AG20443 (cell line): Measurements from ENCODE around the gene NLRP6.
A peak's percentile ranks its signal among the peaks of the same experiment; 100 is the strongest.

Experiments
- DNase-seq: peaks from one replicate; pipeline ENCODE4 v3.0.0; 2012; ENCODE audit warnings: low spot score, mixed read lengths

The NLRP6 gene

DNA sequence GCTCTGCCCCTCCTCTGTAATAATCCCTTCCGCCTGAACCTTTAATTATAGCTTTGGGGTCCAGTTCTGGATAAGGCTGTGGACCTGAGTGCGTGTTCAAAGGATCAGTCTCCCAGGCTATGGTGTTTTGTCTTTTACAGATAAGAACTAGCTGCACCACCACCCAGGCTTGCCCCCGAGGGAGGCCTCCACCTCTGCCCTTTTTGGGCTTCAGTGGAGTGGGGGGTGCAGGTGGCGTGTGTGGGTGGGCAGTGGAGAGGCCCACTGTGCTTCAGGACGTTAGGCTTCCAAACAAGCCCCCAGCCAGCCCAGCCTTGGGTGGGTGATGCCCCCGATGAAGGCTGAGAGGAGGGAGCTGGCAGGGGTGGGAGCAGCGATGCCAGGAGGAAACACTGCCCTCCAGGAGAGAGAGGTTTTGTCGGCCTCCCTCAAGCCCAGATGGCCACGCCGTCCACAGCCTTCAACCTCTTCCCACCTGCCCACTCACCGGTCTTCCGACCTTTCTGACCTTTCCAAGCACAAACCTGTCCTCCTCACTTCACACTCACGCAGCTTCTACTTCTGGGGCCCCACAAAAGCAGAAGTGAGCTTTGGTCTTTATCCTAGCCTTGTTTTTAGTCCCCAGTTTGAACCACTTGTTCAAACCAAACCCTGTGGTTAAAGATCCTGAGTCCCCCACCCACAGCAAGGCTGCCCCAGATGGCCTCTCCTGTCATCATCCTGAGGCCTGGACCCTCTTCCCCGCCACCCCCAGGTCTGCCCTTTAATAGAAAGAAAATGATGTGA is 21.1 kb upstream of the NLRP6 start:
- DNase-seq: no peak

DNA sequence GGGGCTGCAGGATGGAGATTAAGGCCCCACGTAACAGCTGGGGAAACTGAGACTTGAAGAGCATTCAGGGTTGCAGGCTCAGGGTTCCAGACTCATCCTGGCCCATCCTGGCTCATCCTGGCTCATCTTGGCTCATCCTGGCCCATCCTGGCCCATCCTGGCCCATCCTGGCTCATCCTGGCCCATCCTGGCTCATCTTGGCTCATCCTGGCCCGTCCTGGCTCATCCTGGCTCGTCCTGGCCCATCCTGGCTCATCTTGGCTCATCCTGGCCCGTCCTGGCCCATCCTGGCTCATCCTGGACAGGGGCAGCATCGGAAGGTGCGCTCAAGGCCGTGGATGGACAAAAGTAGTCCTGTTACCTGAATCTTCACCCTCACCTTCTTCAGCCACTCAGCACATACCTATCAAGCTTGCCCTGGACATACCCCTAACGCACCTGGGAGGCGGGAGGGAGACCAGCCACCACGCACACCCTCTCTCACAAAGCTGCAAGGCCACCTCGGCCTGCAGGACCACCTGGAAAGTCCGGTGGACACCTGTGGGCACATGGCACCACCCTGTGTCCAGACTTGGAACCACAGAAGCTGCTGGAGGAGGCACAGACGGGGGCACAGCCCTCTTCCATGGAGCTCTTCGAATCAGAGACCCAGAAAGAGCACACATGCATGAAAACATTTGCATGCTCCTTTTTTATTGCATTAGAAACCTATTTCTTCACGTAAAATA is 20.3 kb upstream of the NLRP6 start:
- no peak for DNase-seq

DNA sequence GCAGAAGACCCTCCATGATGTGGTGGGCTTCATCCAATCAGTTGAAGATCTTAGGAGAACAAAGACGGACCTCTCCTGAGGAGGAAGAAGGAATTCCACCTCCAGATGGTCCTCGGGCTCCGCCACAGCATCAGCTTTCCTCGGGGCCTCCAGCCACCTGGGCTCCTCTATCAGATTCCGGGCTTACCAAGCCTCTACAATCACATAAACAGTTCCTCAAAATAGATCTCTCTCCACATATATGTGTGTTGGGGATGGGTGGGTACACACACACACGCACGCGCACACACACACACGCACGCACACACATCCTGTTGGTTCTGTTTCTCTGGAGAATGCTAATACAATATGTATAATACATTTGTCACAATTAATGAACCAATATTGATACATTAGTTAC is 18.8 kb upstream of the NLRP6 start:
- no peak for DNase-seq

DNA sequence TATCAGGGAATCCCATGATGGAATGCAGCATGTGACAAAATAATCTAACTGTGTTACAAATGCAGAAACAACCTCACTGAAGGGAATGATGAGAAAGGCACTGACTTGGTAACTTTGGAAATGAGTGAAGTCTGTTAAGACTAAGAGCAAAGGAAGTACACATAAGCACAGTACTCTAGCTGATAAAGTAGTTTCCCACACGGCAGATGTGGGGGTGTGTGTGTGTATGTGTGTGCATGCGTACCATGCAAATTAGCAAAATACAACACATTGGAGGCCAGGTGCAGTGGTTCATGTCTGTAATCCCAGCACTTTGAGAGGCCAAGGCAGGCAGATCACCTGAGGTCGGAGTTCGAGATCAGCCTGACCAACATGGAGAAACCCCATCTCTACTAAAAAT is 16.6 kb upstream of the NLRP6 start:
- DNase-seq: no peak

DNA sequence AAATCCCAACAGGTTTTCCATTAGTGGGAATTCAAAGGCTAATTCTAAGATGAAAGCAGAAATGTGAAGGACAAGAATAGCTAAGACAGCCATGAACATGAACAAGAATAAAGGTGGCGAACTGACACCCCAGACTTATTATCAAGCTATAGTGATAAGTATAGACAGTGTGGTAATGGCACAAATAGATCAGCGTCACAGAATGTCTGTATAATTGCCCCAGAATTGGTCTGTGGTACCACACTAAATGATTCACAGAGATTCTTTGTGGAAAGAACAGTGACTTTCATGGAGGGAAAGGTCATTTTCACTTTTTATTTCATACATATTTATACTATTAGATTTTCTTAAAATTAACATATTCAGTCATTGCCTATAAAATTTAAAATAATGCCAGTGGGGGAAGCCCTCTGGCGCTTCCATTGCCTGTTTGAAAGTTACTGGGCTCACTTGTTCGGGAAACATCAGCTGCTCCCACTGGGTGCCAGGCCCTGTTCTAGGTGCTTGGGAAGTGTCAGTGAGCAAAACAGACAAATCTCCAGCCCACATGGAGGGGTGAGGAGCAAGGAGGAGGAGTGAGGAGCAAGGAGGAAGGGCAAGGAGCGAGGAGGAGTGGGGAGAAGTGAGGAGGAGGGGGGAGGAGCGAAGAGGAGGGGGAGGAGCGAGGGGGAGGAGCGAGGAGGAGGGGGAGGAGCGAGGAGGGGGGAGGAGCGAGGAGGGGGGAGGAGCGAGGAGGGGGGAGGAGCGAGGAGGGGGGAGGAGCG is 11.3 kb upstream of the NLRP6 start:
- DNase-seq: no peak

DNA sequence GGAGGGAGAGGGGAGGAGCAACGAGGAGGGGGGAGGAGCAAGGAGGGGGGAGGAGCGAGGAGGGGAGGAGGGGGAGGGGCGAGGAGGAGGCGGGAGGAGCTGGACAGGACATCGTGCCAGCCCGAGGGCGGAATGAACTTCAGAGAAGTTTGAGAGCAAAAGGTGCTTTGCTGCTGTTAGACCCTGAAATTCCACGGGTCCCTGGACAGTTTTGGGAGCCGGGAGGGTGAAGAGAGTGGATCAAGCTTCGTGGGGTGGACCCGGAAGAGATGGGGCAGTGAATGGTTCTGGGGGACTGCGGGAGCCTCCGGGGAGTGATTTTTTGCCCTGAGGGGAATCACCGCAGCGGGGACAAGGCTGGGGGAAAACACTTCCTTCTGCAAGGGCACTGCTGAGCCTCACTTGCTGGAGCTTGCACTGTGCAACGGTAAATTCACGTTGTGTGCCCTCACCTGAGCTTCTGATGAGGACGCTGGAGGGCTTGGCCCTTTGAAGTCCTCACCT is 10.7 kb upstream of the NLRP6 start:
- DNase-seq: no peak

DNA sequence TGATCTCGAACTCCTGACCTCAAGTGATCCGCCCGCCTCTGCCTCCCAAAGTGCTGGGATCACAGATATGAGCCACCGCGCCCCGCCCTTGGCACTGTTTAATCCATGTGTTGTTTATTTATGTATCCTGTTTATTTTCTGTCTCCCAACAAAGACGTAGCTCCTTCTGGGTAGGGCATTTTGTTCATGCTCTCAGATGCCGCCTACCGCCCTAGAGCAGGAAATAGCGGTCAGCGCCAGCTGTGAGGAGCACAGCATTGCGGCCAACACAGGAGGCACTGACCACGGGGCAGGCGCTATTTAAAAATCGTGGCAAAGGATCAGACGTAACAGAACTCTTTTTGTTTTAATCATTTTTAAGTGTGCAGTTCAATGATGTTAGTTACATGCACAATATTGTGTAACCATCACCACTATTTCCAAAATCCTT is 9.5 kb upstream of the NLRP6 start:
- peak; percentile 73 for DNase-seq

DNA sequence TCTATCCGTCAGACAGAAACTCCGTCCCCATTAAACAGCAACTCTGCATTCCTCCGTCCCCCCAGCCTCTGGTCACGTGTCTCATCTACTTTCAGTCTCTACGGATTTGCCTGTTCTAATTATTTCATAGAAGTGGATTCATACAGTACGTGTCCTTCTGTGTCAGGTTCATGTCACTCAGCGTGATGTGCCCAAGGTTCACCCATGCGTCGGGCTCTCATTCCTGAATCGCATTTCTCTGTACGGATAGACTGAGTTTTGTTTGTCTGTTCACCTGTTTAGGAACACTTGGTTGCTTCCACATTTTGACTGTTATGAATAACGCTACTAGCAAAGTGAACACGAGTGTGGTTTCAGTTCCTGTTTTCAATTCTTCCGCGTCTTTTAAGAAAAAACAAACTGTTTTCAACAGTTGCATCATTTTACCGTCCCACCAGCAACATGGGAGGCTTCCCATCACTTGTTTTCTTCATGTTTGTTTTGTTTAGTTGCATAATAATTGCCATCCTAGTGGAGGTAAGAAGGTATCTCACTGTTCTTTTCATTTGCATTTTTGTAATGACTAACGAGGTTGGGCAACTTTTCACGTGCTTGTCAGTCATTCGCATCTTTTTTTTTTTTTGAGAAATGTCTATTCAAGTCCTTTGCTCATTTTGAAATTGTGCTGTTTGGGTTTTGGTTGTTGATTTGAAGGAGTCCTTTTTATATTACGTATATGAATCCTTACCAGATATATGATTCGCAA is 8.9 kb upstream of the NLRP6 start:
- DNase-seq: no peak

DNA sequence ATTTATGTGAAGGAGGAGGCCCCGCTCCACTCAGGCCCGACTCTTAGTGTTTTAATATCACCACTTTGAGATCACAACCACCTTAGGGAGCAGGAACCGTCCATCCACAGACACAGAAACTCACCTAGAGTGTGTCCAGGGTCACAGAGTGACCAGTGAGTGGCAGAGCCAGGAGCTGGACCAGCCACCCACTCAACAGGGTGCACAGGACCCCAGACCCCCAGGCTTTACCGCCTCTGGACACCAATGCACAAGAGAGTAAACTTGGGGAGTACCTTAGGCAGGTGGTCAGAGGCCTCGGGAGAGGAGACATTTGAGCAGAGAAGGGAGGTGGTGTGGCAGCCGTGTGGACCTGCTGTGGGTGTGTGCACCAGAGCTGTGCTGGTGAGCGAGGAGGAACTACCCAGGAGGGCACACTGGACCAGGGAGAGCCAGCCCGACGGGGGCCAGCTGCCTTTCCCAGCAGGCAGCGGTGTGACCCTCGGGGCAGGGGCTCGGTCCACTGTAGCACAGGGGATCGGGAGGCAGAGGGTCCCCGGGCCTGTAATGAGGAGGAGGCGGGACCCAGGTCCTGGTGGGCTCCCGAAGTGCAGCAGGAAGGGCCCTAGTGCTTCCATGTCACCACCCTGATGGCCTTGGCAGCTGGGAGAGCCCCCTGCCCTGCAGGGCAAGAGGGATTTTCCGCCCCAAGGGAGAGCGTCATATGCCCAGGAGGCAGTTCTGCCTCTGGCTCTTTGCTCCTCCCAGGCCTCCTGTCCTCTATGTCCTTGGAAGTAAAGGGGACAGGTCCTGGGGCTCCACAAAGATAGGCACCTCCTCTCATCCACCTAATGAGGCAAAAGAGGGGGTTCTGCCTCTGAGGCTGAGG is 7.5 kb upstream of the NLRP6 start:
- no peak for DNase-seq

DNA sequence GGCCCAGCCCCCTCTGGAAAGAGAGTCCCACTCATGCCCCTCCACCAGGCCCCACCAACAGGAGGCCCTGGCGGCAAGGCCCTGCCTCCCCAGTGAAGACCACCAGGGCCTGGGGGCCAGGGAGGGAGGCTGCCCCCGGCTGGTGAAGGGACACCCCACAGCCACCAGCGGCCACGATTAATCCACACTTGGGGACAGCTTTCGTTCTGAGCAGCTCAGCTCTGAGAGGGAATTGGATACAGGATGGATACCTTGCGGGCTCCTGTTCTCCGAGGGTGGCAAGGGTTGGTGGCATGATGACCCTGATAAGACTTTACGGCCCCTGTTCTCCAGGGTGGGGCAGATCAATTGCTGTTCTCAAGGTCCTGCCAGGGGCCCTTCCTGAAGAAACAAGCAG is 6.9 kb upstream of the NLRP6 start:
- no peak for DNase-seq

DNA sequence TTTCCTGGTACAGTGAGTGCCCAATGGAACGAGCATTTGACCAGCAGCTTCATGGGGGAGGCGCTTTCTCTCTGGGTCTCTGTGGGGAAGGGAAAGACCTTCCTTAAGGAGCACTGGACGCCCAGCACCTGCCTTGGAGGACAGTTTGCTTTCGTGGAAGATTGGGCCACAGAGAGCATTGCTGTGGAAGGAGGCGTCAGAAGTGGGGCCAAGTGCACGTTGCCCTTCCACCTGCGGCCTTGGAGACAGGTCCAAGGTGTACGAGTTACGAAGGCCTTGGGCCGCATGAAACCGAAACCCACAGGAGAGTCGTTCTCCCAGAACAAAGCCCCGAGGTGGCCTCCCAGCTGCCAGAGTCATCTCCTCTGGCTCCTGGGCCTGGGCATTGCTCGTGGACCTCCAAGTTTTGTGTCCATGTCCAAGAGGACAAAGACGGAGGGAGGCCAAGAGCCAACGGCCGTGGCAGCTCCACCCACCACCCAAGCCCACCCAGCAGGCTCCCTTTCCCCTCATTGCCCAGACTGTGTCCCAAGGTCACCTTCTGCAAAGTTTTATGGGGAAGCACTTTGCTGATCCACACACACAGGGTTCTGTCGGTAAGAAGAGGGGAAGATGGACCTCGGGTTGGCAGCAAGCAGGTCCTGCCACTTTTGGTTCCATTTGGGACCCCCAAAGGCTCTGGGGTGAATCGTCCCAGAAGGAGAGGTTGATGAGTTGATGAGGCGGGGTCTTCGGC is 5.8 kb upstream of the NLRP6 start:
- no peak for DNase-seq

DNA sequence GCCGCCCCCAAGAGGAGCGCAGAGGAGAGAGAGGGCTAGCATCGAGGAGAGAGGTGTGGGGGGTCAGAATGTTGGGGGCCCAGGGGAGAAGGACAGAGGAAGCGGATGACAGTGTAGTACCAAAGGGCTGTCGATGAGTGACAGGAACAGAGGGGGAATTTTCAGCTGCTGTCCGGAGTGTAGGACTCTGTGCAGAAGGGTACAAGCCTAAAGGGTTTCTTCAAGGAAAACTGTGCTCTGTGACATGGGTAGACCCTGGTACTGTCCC is 5.3 kb upstream of the NLRP6 start:
- DNase-seq: no peak

DNA sequence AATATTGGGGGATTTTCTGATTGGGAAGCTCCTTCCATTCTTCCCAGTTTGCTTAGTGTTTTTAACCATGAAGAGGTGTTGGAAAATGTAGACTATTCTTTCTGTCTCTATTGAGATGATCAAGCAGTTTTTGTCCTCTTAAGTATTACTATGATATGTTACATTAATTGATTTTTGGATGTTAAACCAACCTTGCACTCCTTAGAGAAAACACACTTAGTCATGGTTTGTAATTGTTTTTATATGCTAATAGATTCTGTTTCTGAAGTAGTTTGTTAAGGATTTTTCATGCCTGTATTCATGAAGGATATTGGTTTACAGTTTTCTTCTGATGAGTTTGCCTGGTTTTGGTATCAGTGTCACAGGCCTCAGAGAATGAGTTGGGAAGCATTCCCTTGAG is 2.0 kb upstream of the NLRP6 start:
- no peak for DNase-seq

DNA sequence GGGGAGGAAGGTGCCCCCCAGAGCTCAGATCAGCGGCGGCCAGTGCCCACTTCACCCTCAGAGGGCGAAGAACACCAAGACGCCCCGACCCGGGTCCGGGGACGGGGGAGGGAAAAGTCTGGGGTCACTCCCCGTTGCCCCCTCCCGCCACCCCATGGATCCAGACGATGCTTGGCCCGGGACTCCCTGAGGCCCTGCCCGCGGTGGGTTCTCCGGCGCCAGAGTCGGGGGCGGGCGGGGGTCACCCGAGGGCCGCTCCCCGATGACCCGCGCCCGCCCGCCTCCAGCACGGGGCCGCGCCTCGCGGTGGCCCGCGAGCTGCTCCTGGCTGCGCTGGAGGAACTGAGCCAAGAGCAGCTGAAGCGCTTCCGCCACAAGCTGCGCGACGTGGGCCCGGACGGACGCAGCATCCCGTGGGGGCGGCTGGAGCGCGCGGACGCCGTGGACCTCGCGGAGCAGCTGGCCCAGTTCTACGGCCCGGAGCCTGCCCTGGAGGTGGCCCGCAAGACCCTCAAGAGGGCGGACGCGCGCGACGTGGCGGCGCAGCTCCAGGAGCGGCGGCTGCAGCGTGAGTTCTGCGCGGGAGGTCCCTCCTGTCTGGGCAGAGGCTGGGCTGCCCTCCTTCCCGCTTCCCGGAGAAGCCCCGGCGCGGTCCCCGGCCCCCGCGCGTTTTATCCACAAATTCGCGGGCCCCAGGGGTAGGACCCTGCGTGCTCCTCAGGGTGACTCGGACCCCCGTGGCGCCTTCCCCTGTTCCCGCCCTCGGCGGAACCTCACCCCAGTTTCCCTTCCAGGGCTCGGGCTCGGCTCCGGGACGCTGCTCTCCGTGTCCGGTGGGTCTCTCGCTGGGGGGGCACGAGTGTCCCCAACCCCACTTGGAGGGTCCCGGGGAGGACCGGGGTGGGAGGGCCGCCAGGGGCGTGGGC is 1.1 kb downstream of the NLRP6 start:
- no peak for DNase-seq

DNA sequence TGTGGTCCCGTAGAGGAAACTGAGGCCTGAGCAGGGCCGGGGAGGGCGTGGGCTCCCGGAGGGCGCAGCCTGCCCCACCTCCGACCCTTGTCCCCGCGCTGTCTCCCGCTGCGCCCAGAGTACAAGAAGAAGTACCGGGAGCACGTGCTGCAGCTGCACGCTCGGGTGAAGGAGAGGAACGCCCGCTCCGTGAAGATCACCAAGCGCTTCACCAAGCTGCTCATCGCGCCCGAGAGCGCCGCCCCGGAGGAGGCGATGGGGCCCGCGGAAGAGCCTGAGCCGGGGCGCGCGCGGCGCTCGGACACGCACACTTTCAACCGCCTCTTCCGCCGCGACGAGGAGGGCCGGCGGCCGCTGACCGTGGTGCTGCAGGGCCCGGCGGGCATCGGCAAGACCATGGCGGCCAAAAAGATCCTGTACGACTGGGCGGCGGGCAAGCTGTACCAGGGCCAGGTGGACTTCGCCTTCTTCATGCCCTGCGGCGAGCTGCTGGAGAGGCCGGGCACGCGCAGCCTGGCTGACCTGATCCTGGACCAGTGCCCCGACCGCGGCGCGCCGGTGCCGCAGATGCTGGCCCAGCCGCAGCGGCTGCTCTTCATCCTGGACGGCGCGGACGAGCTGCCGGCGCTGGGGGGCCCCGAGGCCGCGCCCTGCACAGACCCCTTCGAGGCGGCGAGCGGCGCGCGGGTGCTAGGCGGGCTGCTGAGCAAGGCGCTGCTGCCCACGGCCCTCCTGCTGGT is 1.9 kb downstream of the NLRP6 start:
- DNase-seq: peak; percentile 70

DNA sequence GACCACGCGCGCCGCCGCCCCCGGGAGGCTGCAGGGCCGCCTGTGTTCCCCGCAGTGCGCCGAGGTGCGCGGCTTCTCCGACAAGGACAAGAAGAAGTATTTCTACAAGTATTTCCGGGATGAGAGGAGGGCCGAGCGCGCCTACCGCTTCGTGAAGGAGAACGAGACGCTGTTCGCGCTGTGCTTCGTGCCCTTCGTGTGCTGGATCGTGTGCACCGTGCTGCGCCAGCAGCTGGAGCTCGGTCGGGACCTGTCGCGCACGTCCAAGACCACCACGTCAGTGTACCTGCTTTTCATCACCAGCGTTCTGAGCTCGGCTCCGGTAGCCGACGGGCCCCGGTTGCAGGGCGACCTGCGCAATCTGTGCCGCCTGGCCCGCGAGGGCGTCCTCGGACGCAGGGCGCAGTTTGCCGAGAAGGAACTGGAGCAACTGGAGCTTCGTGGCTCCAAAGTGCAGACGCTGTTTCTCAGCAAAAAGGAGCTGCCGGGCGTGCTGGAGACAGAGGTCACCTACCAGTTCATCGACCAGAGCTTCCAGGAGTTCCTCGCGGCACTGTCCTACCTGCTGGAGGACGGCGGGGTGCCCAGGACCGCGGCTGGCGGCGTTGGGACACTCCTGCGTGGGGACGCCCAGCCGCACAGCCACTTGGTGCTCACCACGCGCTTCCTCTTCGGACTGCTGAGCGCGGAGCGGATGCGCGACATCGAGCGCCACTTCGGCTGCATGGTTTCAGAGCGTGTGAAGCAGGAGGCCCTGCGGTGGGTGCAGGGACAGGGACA is 2.7 kb downstream of the NLRP6 start:
- no peak for DNase-seq

DNA sequence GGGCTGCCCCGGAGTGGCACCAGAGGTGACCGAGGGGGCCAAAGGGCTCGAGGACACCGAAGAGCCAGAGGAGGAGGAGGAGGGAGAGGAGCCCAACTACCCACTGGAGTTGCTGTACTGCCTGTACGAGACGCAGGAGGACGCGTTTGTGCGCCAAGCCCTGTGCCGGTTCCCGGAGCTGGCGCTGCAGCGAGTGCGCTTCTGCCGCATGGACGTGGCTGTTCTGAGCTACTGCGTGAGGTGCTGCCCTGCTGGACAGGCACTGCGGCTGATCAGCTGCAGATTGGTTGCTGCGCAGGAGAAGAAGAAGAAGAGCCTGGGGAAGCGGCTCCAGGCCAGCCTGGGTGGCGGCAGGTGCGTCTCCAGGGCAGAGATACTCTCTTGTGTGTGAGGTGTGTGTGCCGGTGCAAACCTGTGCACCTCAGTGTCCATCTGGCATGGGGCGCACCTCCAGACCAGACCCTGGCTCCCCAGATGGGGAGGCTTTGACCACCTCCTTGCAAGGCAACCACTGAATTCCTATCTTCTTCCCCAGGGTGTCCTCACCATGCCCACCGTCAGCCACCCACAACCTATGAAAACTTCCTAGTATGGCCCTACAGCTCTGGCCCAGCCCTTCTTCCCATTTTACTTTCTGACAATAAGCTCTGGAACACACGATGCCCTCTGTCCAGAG is 3.4 kb downstream of the NLRP6 start:
- no peak for DNase-seq
